GM21515 (cell line): Measurements from ENCODE around the gene EFNA4.

Experiments used
- ATAC-seq: cut with Tn5 transposase; IDR thresholded peaks from one replicate; pipeline ENCODE4 v1.9.1; 2021; ENCODE audit not compliant: unreplicated experiment

Gene EFNA4

GRCh38 chr1:155032886-155033285, 30.7 kb upstream of the EFNA4 start:
- ATAC-seq = no peak

- ATAC-seq = no peak
Measured at GRCh38 chr1:155033524-155033923, 30.0 kb upstream of the EFNA4 start, which contains the start of the genes DCST1 and DCST2. Gene DCST1, plus strand, starts transcription at chr1:155033824. Its CDS starts 213 bp downstream, at chr1:155034037. Gene DCST2, minus strand, starts transcription at chr1:155033781. Its CDS starts 80 bp downstream, at chr1:155033701.

GRCh38 chr1:155034318-155035208, 29.0 kb upstream of the EFNA4 start:
- ATAC-seq = no peak

GRCh38 chr1:155035936-155036335, 27.6 kb upstream of the EFNA4 start:
- no peak for ATAC-seq

GRCh38 chr1:155037043-155037442, 26.5 kb upstream of the EFNA4 start:
- ATAC-seq = no peak

GRCh38 chr1:155037851-155038441, 25.6 kb upstream of the EFNA4 start:
- no peak for ATAC-seq

GRCh38 chr1:155038602-155039307, 24.8 kb upstream of the EFNA4 start:
- no peak for ATAC-seq

- no peak for ATAC-seq
Measured at GRCh38 chr1:155039308-155039669, 24.3 kb upstream of the EFNA4 start.

- ATAC-seq = no peak
Measured at GRCh38 chr1:155040358-155041093, 23.0 kb upstream of the EFNA4 start.

GRCh38 chr1:155042789-155043188, 20.8 kb upstream of the EFNA4 start:
- no peak for ATAC-seq

GRCh38 chr1:155043301-155043702, 20.2 kb upstream of the EFNA4 start:
- ATAC-seq = no peak

- ATAC-seq = no peak
Measured at GRCh38 chr1:155043793-155044192, 19.7 kb upstream of the EFNA4 start.

GRCh38 chr1:155044365-155044764, 19.2 kb upstream of the EFNA4 start:
- ATAC-seq = no peak

GRCh38 chr1:155044812-155045657, 18.5 kb upstream of the EFNA4 start:
- ATAC-seq = no peak

- ATAC-seq = no peak
Measured at GRCh38 chr1:155048449-155049334, 14.8 kb upstream of the EFNA4 start.

GRCh38 chr1:155049651-155050559, 13.6 kb upstream of the EFNA4 start:
- no peak for ATAC-seq

- no peak for ATAC-seq
Measured at GRCh38 chr1:155050560-155051341, 12.8 kb upstream of the EFNA4 start, which contains the start of gene ADAM15. Gene ADAM15, plus strand, starts transcription at chr1:155051316. Its CDS starts 71 bp downstream, at chr1:155051387.
